ENCODE data around the gene ATXN7L2.

GRCh38 chr1:109541102-109541501, 57.4 kb downstream of the ATXN7L2 start:
- TF ChIP-seq CTCF (conservative IDR thresholded peaks at IDR 0.05 in 1 of 2, IDR thresholded peaks at IDR 0.05 in 1 of 2; ENCODE audit: extremely low read depth in 1 of 2, insufficient read depth in 1 of 2, low read depth in 1 of 2, low read length in 2 of 2) (no peak), EZH2 (IDR thresholded peaks at IDR 0.05; ENCODE audit: borderline replicate concordance, low read length) (no peak)
